Right hindlimb (tissue), 1 donor: ENCODE results near the gene PUSL1.
A peak's percentile ranks its signal among the peaks of the same experiment; 100 is the strongest.

Source experiments
- DNase-seq: peaks from one replicate; pipeline ENCODE4 v3.0.0-alpha.2; 2018

The PUSL1 gene

GRCh38 chr1:1280782-1281481, 27.5 kb upstream of the PUSL1 start:
- no peak for DNase-seq

DNA sequence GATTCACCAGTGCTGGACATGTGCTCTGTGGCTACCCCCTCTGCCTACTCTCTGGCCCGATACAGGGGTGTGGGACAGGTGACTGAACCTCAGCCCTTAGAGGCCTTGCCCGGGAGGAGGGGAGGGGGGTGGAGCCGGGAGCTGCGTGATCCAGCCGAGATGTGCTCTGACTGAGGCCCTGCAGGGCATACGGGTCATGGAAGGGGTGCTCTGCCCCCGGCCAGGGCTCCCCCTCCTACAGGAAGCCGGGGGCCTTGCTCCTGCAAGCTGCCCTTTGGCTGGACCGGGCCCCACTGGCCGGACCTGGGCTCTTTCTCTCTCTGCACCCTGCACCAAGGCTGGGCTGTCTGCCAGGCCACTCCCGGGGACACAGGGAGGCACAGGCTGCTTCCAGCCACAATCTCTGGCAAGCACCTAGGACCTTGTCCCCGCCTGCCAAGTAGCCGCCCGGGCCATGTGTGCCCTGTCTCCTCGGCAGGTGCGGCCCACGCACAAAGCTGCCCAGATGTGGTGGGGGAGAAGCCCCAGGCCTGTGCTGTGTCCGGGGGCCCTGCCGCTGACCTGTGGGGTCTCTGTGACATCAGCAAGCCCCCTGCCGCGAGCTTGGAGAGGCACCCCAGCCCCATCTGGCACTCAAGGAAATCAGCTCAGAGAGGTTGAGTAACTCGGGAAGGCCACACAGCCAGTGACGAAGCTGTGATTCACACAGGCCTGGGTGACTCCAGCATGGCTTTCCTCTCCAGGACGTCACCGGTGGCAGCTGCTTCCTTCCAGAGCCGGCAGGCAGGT, 26.7 kb upstream of the PUSL1 start:
- DNase-seq = no peak

- DNase-seq = no peak
Observed at GRCh38 chr1:1282998-1283397, 25.4 kb upstream of the PUSL1 start.

- DNase-seq = peak; percentile 18
Observed at GRCh38 chr1:1283821-1284220, 24.6 kb upstream of the PUSL1 start.

GRCh38 chr1:1284221-1285101, 23.9 kb upstream of the PUSL1 start:
- peak; percentile 20 for DNase-seq

DNA sequence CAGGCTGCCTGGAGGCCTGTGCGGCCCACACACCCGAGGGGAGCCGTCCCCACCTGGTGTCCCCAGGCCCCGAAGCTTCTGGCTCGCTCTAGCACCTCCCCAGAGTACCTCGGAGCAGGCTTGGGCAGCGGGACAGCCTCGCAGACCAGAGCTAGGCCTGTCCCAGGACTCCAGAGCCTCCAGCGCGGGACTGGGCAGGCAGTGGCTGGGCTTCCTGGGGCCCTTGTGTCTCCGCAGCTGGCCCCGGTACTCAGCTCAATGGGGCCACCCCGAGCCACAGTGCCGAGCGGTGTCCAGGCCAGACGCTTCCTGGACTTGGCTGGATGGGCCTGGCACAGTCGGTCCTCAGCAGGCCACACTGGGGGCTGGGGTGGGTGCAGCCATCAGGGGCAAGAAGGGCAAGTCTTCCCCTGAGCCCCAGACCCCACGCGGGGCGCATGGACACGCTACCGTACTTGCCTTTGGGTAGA, 23.3 kb upstream of the PUSL1 start:
- DNase-seq = peak; percentile 23

GRCh38 chr1:1285611-1286311, 22.6 kb upstream of the PUSL1 start:
- peak; percentile 24 for DNase-seq

- peak; percentile 24 for DNase-seq
Observed at GRCh38 chr1:1286313-1287261, 21.8 kb upstream of the PUSL1 start.

DNA sequence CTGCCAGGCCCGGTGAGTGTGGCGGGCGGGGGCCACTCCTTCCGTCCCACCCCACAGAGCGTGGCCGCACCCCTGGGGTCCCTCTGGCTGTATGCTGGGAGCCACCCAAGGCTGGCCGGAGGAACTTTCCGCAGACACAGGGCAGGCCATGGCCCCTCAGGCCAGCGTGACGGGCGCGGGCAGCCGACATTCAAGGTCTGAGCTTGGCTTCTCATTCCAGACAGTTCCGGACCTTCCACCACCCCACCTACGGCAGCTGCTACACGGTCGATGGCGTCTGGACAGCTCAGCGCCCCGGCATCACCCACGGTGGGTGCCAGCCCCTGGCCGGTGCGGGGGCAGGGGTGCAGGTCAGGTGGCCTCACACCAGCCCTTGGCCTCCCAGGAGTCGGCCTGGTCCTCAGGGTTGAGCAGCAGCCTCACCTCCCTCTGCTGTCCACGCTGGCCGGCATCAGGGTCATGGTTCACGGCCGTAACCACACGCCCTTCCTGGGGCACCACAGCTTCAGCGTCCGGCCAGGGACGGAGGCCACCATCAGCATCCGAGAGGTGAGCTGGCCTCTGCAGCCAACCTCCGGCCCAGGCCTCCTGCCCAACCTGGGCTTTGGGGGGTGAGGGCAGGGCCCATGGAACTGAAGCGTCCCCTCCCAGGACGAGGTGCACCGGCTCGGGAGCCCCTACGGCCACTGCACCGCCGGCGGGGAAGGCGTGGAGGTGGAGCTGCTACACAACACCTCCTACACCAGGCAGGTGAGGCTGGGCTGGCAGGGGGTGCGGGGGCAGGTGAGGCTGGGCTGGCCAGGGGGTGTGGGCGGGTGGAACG, 20.9 kb upstream of the PUSL1 start:
- DNase-seq = peak; percentile 18

DNA sequence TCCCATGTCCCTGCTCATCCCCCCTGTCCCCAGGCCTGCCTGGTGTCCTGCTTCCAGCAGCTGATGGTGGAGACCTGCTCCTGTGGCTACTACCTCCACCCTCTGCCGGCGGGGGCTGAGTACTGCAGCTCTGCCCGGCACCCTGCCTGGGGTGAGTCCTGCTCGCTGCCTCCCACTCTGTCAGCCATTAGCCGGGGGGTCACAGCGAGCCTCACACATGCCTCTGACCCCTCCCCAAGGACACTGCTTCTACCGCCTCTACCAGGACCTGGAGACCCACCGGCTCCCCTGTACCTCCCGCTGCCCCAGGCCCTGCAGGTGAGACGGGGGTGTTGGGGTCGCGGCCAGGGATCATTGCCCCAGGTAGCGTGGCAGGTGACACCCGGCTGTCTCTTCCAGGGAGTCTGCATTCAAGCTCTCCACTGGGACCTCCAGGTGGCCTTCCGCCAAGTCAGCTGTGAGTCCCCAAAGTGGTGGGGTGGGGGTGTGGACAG, 18.1 kb upstream of the PUSL1 start:
- no peak for DNase-seq

DNA sequence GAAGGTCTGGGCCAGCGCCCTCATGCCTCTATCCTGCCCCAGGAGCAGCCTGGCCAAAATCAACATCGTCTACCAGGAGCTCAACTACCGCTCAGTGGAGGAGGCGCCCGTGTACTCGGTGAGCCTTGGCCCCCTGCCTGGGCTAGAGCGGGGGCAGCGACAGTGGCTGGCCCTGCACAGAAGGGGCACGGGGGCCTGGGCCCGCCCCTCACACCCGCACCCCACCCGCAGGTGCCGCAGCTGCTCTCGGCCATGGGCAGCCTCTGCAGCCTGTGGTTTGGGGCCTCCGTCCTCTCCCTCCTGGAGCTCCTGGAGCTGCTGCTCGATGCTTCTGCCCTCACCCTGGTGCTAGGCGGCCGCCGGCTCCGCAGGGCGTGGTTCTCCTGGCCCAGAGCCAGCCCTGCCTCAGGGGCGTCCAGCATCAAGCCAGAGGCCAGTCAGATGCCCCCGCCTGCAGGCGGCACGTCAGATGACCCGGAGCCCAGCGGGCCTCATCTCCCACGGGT, 17.3 kb upstream of the PUSL1 start:
- DNase-seq = no peak

GRCh38 chr1:1291548-1292441, 16.6 kb upstream of the PUSL1 start:
- DNase-seq = peak; percentile 70

- no peak for DNase-seq
Observed at GRCh38 chr1:1292442-1292779, 16.0 kb upstream of the PUSL1 start.

DNA sequence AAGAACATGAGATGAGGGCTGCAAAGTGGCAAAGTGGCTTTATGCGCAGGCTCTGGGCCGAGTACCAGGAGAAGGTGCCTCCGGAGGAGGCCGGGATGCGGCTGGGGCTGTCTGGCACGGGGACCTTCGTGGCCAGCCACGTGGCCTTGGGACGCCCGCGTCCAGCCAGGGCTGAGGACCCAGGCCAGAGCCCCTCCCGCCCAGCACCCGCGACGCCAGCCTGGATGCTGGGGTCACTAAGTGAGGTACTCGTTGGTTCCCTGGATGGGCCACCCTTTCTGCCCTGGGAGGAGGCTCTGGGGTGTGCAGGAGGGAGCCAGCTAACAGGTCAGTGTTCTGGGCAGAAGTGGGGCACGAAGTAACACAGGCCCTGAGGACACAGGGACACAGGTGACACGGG, 15.5 kb upstream of the PUSL1 start:
- no peak for DNase-seq

DNA sequence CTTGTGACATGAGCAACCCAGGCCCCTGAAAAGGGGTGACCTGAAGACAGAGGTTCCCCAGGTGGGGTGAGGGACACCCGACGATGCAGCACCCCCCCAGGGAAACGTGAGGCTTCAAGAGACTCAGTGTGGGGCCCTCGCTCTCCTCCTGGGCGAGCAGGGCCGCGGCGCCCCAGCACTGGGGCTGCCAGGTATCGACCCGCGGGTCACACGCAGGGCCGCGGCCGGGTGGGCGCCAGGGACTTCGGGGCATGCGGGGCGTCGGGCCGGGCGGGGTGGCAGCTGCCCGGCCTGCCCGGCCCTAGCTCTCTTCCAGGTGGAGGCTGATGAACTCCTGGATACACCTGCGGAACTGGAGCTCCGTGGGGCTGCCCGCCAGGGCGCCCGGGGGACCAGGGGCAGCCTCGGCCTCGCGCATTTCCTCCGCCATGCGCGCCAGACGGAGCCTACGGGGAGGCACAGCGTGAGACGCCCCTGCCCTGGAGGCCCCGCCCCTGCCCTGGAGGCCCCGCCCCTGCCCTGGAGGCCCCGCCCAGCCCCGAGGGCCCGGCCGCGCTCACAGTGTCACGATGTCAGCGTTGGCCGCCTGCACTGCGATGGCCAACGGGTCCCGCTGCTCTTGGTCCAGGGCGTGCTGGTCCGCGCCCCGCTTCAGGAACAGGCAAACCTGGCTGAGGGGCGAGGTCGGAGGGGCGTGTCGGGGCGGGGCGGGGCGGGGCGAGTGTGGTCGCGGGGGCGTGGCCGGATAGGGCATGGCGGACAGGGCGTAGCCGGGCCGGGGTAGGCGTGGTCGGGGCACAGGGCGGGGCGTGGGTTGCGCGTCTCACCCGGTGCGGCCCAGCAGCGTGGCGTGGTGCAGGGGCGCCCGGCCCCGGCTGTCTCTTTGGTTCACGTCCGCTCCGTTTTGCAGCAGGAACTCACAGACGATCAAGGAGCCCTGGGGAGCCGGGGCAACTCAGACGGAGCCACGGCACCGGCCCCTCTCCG, 14.8 kb upstream of the PUSL1 start:
- DNase-seq = no peak

- DNase-seq = no peak
Observed at GRCh38 chr1:1294250-1294890, 14.0 kb upstream of the PUSL1 start.
